GM19324 (cell line): Measurements from ENCODE around the gene LRRC8D.

Source experiments
- ATAC-seq: cut with Tn5 transposase; IDR thresholded peaks from one replicate; pipeline ENCODE4 v1.9.1; 2021; ENCODE audit warnings: mild to moderate bottlenecking, moderate library complexity; ENCODE audit not compliant: unreplicated experiment, low FRiP score

LRRC8D gene

DNA sequence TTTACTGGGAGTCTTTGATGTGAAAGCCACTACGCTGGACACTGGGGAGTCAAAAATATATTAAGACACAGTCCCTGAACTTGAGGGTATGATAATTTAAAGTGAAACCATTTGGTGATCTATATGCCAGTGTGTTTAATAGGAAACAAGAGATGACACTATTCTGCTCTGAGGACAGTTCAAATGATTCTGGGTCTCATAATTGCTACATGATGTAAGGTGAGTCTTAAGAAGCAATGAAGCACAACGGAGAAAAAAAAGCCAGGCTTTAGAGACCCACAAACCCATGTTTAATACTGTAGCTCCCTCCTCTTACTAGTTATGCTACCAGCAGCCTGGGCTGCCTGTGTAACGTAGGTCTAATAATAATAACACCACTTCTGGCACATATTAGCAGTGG is 14.2 kb upstream of the LRRC8D start:
- no peak for ATAC-seq

- no peak for ATAC-seq
Observed at GRCh38 chr1:89807503-89807902, 13.3 kb upstream of the LRRC8D start.

DNA sequence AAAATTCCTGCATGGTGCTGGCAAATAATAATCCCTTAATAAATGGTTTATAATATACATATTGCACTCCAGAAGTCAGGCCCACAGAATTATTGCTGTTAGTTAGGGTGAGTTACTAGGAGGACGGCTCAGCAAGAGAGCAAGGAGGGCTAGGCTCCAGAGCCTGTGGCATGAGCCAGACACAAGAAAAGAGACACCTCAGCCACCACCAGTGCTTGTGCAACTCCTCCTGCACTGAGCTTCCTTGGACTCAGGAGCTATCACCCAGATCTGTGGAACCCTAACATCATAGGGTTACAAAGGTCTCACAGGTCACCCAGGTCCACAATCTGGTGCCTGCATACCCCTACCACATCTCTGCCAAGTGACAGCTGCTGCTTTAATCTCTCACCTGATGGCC is 12.8 kb upstream of the LRRC8D start:
- no peak for ATAC-seq

- ATAC-seq = no peak
Observed at GRCh38 chr1:89808441-89809117, 12.3 kb upstream of the LRRC8D start.

DNA sequence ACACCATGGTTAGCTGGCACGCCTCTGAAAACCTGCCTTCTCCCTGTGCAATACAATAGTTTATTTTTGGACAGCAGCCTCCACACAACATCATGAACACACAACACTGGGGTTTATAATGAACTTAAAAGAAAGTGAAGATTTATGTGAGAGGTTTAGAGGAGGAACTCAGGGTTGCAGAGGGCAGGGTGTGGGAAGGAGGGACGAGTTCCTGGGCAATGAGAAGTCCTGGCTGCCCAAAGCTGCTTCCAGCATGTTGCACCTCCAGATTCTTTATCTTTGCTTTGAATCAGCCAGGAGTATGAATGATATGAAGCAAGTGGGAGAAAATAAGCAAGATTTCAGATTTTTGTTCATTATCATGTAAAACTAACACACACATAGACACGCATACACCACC is 11.3 kb upstream of the LRRC8D start:
- ATAC-seq = no peak

GRCh38 chr1:89810302-89810701 is 10.5 kb upstream of the LRRC8D start:
- no peak for ATAC-seq

- no peak for ATAC-seq
Observed at GRCh38 chr1:89810880-89811279, 10.0 kb upstream of the LRRC8D start.

DNA sequence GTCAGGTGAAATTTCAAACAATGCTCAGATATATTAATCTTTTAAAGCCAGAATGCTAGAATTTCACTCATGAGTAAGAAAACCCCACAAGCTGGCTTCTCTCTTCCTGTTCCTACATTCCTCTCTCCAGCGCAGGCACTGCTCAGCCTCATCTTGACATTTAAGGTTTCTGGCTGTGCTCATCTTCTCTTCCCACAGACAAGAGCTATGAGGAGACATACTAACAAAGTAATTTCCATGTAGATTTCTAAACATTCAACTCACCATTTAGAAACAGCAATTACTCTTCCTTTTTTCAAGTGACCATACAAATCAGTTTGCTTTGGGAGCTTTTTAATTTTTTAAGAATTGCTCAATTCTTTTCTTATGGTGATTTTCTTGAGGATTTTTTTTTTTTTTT is 7.8 kb upstream of the LRRC8D start:
- ATAC-seq = no peak

DNA sequence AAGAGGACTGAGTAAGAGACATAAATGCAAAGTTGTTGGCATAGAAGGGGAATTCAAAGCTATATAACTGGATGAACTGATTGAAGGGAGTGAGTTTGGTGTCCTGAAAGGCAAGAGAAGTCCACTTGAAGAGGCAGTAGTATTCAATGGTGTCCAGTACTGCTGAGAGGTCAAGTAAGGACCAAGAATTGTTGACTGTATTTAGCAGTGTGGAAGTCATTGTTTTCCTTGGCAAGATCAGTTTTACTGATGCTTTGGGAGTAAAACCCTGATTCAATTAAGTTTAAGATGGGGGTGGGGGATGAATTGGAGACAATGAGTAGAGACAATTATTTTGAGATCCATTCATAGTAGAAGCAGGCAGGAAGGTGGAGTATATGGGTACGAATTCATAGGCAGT is 5.8 kb upstream of the LRRC8D start:
- ATAC-seq = no peak

GRCh38 chr1:89815611-89816010 is 5.2 kb upstream of the LRRC8D start:
- no peak for ATAC-seq

DNA sequence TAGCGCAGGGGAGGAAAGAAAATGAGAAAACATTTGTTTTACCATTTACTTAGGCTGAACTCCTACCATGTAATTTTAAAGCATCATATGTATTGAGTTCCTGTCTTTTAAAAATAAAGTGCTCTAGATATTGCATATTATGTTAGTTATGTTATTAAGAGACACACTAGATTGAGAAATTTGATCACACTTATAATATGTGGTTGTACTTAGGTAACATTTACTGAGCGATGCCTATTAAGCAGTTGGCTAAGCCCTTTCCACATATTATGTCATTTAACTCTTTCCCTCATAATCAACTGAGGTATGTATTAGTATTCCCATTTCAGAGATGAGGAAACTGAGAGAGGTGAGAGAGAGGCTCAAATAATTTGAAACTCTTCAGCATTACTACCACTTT is 4.5 kb upstream of the LRRC8D start:
- ATAC-seq = no peak

GRCh38 chr1:89821322-89822108 is 683 bp downstream of the LRRC8D start:
- ATAC-seq = peak; percentile 61

GRCh38 chr1:89822109-89822962 is 1.5 kb downstream of the LRRC8D start:
- no peak for ATAC-seq

DNA sequence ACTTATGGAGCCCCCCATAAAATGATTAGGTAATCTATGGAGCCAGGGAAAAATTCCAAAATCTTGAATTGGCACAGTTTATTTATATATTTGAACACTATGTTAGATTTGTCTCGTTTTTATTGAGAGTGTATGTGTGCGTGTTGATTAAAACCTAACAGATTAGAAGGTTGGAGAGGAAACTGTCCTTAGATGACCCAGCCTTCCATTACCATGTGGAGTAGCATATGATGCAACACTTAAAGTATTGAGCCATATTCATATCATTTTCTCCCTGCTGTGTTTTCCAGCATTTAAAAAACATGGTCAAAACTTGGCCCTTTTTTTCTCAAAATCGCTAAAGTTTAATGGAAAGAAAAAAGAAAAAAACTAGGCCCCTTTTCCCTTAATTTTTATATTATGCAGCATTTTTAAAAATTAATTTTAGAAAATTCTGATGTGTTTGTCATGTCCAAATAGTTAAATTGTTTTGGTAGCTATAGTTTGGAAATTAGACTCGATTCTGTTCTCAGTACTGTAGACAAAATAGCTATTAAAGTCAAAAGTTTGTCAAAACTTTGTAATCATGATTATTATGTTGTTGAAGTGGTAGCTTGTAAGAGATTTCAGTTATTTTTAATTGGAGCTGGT is 2.3 kb downstream of the LRRC8D start:
- ATAC-seq = no peak

DNA sequence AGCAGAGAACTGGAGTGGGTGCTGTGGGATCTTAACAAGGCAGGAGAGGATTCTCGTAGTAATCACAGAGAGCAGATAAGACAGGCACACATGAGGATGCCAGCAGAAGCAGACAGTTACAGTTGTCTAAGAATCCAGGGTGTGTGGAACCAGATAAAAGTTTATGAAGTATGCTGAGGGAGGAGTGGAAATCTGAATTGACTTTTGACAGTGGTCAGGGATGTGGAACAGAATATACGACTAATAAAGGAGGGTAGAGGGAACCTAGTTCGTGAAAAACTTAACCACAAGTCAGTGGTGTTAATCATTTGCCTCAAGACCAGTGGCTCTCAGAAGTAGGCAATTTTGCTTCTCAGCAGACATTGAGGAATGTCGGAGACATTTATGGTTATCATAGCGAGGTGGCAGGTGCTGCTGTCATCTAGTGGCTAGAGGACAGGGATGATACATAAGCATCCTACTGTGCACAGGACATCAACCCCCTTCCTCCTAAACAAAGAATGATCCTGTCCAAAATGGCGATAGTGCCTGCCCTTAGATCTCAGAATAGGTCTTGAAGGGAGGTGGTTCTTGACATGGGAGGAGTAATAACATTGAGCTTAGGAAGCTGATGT is 3.0 kb downstream of the LRRC8D start:
- no peak for ATAC-seq

DNA sequence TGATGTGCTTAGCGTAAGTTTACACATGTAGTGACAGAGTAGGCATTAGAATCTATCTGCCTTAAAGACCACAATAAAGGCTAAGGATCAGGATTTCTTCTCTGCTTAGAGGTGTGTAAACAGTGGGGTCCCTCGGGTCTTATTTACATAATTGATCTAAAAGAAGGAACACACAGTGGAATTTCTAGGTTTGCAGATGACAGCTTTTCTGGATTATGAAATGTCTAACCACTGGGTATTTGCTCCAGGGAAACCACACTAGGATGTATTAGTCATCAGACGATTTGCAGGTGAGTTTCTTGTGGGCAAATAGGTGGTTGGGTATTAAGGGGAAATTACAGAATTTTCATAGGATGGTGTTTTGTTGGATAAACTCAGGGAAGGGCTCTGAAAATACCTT is 5.8 kb downstream of the LRRC8D start:
- no peak for ATAC-seq

GRCh38 chr1:89827330-89827729 is 6.5 kb downstream of the LRRC8D start:
- ATAC-seq = no peak

DNA sequence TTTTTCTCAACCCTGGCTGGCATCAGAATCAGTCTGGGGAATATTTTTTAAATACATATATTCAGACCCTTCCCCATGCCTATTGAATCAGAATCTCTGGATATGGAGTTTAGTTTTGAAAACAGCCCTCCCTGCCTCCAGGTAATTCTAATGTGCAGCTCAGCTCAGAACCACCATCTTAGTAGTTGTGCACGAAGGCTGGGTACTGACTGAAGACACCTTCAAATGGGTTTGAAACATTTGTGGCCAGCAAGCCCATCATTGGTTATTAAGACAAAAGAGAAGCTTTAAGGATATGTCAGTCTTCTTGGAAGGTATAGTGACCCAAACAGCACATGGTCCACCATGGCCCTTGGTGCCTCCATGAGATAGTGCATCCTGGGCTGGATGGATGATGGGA is 7.1 kb downstream of the LRRC8D start:
- no peak for ATAC-seq

GRCh38 chr1:89829186-89829585 is 8.4 kb downstream of the LRRC8D start:
- ATAC-seq = no peak

GRCh38 chr1:89831462-89832120 is 10.8 kb downstream of the LRRC8D start:
- no peak for ATAC-seq
